Loucy (cell line): Measurements from ENCODE around the gene GADD45G.

ENCODE experiments used
- CTCF ChIP-seq: fragments of 200-600 bp; sonication (generic); conservative IDR thresholded peaks from 2 replicates; pipeline ENCODE4 v1.5.1; 2014; ENCODE audit warnings: mild to moderate bottlenecking, antibody characterized with exemption, low read length
- EZH2phosphoT487 ChIP-seq: fragments of 200-600 bp; IDR thresholded peaks from 2 replicates; pipeline ENCODE4 v1.6.1; 2018; ENCODE audit warnings: antibody characterized with exemption, mild to moderate bottlenecking, moderate library complexity, borderline replicate concordance

- TF ChIP-seq CTCF, result no peak
- no peak for TF ChIP-seq EZH2phosphoT487
Measured at GRCh38 chr9:89642789-89643188, 38.0 kb downstream of the GADD45G start.
